Heart left ventricle (tissue), 13 donors: Measurements from ENCODE around the gene PDZD8.

Source experiments
- POLR2A ChIP-seq, 2 donors: fragments of 450-650 bp; IDR thresholded peaks; one replicate each; pipeline ENCODE4 v1.6.1; 2017; ENCODE audit warnings: antibody characterized with exemption in 2 of 2, mild to moderate bottlenecking in 2 of 2, moderate library complexity in 2 of 2
- TF ChIP-seq, protein P1 (sequence below), 12 donors: fragments of 200-600 bp; sonication (generic) in 4 of 12; IDR thresholded peaks; one replicate each; pipeline versions ENCODE4 v1.5.0 to v1.8.0; 2018 to 2022; ENCODE audit warnings: antibody characterized with exemption in 12 of 12, mild to moderate bottlenecking in 5 of 12
- donor health status: ischemic (EF 13 %, LVEDD 7.1; RV severe dilation, severe dysfunction).
- donor health status: DM: no; HTN: yes; CAD: no.
- donor health status: DM: no; HTN: no; CAD: no.
- donor health status: ischemic (EF 25% LVEDD 6.9; RV normal size, moderate dysfunction).
- donor health status: ischemic (EF 25% LVEDD 5.7; RV mildly dilated, moderate dysfunction).
- donor health status: ischemic (EF 35%, LVEDD 5.7; RV mildly dilated, moderate dysfunction).
- donor health status: nonischemic (EF 11% LVEDD 7.7; RV severe dilation, severe dysfunction).
- donor health status: DM: yes; HTN: yes; CAD: no.
- donor health status: PGD.
- donor health status: ischemic (EF 29% LVEDD 5.4; RV normal size, mild dysfunction).
- donor health status: nonischemic (EF 23%, LVEDD 6.1; RV moderate dilation, normal function).

DNA sequence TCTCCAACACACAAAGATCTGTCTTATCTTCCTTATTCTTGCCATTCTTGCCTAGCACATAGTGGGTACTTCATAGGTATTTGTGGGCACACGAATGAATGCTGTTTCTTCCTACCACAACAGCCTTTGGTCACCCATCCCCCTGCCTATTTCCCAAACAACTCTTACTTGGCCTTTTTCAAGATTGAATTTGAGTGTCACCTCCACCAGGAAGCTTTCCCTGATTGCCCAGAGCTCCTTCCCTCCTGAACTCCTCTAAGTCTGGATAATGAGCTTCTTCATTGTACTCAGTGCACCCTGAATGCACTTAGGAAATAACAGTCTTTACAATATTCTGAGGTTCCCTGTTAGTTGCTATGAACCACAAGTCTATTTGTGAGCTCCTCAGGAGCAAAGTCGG lies 11.6 kb upstream of the PDZD8 start:
- TF ChIP-seq POLR2A (IDR thresholded peaks at IDR 0.05) = no peak
- TF ChIP-seq, protein P1, sequence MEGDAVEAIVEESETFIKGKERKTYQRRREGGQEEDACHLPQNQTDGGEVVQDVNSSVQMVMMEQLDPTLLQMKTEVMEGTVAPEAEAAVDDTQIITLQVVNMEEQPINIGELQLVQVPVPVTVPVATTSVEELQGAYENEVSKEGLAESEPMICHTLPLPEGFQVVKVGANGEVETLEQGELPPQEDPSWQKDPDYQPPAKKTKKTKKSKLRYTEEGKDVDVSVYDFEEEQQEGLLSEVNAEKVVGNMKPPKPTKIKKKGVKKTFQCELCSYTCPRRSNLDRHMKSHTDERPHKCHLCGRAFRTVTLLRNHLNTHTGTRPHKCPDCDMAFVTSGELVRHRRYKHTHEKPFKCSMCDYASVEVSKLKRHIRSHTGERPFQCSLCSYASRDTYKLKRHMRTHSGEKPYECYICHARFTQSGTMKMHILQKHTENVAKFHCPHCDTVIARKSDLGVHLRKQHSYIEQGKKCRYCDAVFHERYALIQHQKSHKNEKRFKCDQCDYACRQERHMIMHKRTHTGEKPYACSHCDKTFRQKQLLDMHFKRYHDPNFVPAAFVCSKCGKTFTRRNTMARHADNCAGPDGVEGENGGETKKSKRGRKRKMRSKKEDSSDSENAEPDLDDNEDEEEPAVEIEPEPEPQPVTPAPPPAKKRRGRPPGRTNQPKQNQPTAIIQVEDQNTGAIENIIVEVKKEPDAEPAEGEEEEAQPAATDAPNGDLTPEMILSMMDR (IDR thresholded peaks at IDR 0.05) = no peak
